Skin of body (tissue), 2 donors: Measurements from ENCODE around the gene RBM43. TPM values are rescaled to one million over a fixed set of nuclear protein-coding genes. Genes with fewer than 3 reads are reported as not detected.
A peak's percentile ranks its signal among the peaks of the same experiment; 100 is the strongest.

ENCODE experiments used
- DNase-seq: peaks from one replicate; lab custom pipeline; 2025; lab: John Stamatoyannopoulos, UW
- total RNA-seq: library from RNA; depleted of rRNA; stranded (reverse); fragments of >200 nt; gene quantifications from one replicate; pipeline ENCODE4 v1.2.3, GENCODE V29; 2014

Gene RBM43
- total RNA-seq, 1 donor from 2014 or later = 9.7 TPM

DNA sequence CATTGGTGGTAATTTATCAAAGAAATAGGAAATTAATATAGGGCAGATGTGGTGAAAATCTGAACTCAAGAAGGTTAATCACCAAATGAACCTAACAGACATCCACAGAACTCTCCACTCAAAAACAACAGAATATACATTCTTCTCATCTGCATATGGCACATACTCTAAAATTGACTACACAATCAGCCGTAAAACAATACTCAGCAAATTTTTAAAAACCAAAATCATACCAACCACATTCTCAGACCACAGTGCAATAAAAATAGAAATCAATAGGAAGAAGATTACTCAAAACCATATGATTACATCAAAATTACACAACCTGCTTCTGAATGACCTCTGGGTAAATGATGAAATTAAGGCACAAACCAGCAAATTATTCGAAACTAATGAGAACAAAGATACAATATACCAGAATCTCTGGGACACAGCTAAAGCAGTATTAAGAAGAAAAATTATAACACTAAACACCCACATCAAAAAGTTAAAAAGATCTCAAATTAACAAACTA is 31.0 kb downstream of the RBM43 start:
- DNase-seq = no peak

DNA sequence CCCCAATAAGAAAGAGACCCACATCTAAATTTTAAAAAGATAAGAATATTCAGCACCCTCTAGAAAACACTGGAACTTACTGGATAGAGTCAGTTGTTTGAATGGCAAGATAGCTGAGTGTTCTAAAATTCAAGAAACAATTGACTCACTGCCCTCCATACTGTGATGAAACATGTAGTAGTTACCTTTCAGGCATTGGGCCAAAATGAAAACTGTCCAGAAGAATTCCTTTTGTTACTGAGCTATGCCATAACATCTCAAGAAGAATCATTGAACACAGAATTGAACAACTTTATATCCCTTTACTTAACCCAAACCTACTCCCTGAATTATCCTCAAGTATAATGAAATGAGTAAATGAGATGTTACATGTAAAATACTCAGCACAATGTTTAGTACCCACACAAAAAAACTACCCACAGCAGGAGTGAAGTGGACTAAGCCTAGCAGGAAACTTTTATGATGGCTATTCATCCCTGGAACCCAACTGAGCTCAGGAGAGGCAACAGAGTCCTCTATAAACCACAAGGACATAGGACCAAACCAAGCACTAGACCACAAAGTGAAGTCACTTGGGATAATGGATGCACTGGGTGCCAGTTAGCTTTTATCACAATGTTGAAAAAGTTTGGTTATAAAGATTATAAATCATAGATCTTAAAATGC is 32.7 kb downstream of the RBM43 start:
- no peak for DNase-seq

DNA sequence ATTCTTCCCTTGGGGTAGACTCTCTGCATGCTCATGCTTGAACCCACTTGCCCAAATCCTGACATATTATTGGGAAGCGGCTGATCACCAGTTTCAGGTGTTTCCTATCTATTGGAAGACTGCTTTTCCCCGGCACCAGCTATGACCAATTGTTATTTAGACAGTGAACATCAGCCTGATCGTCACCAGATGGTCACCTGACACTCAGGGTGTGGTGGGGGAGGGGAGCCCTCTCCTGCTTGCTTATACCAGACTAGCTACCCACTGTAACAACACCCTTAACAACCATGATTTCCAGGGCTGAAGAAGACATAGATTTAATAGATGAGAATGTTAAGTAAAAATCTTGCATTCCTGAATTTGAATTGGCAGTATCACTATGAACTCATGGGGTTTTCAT is 44.3 kb downstream of the RBM43 start:
- no peak for DNase-seq

DNA sequence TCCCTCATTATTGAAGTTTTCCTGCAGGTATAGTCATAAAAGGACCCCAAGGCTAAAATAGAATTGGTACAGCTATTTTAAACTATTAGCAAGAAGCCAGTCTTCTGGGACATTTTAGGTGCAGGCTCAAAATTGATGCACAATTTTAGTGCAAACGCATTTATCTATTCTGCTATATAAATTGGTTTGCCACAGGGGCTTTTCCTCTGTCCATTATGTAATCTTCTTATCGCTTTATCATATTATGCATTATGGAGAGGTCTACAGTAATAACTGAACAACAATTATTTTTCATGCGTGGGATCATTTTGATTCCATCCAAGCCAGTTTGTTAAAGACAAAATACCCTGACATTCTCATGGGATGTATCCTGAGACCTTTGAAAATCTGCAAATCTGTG is 54.6 kb downstream of the RBM43 start:
- DNase-seq = no peak

DNA sequence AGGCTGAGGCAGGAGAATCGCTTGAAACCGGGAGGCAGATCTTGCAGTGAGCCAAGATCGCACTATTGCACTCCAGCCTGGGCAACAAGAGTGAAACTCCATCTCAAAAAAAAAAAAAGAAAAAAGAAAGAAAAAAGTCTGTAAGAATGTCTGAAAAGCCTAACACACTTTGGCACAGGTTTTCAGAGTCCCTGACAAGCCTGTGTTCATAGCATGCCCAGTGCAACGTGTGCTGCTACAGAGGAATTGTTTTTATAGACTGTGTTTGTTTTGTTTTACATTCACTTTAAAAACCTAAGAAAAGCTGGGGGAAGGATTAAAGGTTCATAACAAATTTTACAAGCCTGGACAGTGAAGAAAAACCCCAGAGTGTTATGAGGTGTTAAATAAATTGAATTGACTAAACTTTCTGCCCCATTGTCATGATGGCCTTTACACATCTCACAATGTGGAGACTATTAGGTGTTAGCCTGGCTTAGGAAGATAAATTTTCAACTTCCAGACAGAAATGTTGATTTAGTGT is 55.2 kb downstream of the RBM43 start:
- DNase-seq = no peak

DNA sequence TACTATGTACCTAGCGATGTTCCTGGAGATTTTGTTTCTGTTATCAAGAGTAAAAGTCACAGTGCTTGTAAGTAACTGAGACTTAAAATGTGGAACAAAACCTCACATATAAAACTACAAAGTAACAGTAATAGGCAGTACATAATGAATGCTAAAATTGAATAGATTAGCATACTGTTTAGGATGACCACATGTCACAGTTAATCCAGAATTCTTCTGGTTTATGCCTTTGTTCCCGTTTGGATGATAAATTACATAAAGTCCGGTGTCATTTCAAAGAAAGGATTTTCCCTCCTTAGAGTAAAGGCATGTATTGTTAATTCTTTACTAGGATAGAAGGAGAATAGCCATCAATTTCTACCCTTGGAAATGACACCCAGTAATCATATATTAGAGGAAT is 56.1 kb downstream of the RBM43 start:
- no peak for DNase-seq

DNA sequence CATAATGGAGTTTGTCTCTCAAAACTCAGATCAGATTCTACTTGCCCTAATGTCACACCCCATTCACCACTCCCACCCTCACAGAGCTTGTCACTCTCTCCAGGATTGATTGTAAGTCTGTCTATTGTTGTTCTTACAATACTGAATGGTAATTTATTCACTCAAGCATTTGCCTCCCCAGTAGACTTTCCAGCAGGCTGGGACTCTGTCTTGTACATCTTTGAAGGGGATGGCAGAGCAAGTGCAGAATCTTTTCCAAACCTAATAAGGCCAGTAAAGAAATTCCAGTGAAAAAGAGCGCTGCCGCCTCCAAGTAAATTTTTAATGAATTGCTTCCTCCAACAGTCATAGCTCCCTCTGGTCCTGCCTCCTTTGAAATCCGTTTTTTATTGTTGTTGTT is 56.9 kb downstream of the RBM43 start:
- no peak for DNase-seq

DNA sequence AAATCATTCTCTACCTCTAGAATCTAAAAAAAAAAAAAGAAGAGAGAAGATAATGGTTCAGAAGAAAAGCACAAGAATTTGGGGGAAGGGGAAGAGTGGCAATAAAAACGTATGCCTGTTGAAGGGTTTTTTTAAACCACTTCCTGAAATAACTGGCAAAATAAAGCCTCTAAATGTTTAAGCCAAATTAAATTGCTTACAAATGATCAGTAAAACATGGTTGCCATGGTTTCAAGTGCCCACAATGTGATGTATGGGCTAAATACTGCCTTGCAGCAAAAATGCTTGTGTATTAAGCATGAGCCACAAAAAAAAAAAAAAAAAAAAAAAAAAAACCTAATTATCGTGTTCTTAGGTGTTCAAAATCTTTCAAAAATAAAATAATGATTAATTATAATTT is 60.8 kb downstream of the RBM43 start:
- DNase-seq = peak; percentile 85

DNA sequence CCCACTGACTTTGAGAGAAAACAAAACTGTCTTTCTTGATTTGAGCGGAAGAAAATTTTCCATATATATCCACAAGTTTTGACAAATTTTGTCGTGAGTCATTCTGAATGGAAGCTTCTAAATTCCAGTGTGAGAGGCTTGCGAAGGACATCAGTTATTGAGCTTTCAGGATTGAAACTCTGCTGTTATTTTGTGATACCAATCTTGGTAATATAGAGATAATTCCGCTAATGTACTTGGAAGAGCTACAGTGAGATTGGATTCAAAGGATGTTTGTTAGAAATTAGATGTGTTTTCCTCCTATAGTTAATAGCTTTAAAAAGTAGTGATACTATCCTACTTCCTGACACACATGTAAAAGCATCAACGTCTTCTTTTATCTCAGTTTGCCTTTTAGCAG is 61.4 kb downstream of the RBM43 start:
- no peak for DNase-seq

DNA sequence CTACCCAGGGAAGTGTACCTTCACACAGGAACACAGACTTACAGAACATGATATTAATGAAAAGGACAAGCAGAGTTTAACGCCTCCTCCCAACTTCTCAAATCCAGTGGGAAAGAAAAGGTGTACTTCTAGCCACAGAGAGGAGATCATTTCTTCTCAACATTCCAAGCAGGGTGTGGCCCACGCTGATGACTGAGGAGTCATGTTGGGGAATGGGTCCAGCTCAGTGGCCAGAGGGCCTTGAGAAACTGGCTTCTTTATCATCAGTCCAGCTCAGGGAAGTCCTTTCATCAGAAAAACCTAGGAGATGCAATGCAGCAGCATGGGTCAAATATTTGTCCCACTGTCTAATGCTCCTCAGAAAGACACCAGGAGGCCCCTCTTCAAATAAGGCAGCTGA is 63.0 kb downstream of the RBM43 start:
- DNase-seq = no peak

Other genes starting within 250 kb of the RBM43 start
- gene NMI, start 27.8 kb upstream of the RBM43 start, total RNA-seq = 11.2 TPM
- 26.5 TPM for gene TNFAIP6, start 95.7 kb upstream of the RBM43 start, total RNA-seq
- 58.3 TPM for gene RIF1, start 148.0 kb upstream of the RBM43 start, total RNA-seq